RPMI8226 (cell line): ENCODE data around the gene TUBB8B.
"Not testable (repeated sequence)": the region's sequence is repeated elsewhere in the genome, so short reads cannot be mapped to it uniquely, and the experiment has no call there.

Source experiments
- DNase-seq: peaks from one replicate; pipeline ENCODE4 v3.0.0-alpha.2; 2015

TUBB8B gene

GRCh38 chr18:11383-12274, 37.8 kb downstream of the TUBB8B start:
- DNase-seq = not testable (repeated sequence)

- not testable (repeated sequence) for DNase-seq
Observed at GRCh38 chr18:10624-11184, 38.7 kb downstream of the TUBB8B start.

GRCh38 chr18:9937-10336, 39.5 kb downstream of the TUBB8B start:
- not testable (repeated sequence) for DNase-seq
